Middle frontal gyrus (tissue), 1 donor: ENCODE results near the gene HAO2.
"Not testable (repeated sequence)": the region's sequence is repeated elsewhere in the genome, so short reads cannot be mapped to it uniquely, and the experiment has no call there.

Experiments used
- DNase-seq: peaks from one replicate; pipeline ENCODE4 v3.0.0-alpha.2; 2015; ENCODE audit warnings: low spot score; ENCODE audit errors: extremely low spot score

The HAO2 gene

DNA sequence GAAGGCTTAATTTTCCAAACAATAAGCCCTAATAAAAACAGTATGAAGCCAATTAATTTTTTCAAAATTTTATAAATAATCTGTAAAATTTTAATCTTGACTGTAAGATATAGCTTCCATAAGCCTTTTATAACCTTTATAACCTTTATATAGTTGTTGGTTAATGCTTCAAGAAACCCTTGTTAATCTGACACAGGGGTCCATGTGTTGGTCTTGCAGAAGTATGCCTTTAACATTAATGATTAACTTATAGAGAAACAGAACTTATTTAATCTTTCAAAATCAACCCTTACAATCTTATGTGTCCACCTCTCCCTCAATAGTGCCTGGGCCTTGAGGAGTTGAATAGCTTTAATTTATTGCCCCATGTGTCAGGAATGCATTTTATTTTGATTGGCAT, 23.2 kb upstream of the HAO2 start:
- DNase-seq: no peak

DNA sequence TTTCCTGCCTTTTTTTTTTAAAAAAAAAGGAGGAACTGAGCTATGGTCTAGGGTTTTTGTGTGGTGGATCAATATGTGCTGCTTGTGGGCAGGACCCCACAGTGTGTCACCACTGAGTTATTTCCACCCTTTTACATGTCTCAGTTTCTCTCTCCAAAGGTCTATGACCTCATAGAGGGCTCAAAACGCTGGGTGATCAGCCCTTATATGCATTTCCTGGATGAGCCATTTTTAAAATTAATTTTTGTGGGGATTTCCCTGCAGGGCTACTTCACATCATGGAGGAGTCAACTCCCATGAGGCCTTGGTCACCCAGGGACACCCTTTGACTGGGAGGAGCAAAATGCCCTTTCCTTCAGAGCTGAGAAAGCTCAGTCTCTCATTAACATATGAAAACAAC, 20.7 kb upstream of the HAO2 start:
- no peak for DNase-seq

DNA sequence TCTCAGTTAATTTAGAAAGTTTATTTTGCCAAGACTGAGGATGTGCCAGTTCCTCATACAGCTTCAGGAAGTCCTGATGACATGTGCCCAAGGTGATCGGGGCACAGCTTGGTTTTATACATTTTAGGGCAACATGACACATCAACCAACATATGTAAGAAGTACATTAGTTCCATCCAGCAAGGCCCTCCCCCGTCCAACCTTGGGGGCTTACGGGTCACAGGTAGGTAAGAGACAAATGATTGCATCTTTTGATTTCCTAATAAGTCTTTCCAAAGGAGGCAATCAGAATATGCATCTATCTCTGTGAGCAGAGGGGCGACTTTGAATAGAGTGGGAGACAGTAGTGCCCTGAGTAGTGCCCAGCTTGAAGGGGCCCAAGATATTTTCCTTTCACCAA, 19.6 kb upstream of the HAO2 start:
- no peak for DNase-seq

GRCh38 chr1:119350866-119351265, 17.7 kb upstream of the HAO2 start:
- not testable (repeated sequence) for DNase-seq

GRCh38 chr1:119351997-119352396, 16.6 kb upstream of the HAO2 start:
- no peak for DNase-seq

GRCh38 chr1:119353836-119354235, 14.7 kb upstream of the HAO2 start:
- no peak for DNase-seq

DNA sequence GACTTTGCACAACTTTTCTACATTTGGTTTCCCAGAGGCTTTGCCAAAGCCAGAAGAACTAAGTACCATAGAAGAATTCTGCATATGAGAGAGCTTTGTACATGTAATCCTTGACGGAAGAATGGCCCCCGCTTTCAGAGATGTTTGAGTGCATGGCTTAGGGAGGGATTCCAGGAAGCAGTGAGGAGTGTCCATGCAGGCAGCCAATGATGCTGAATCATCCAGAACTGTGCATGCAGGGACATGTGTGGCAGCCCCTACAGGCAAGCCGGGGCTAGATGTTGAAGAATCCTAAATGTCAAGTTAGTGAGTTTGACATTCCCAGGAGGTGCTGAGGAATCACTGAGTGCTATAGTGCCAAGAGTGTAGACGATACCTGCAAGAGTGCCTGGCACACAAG, 9.9 kb upstream of the HAO2 start:
- no peak for DNase-seq

GRCh38 chr1:119359730-119360129, 8.9 kb upstream of the HAO2 start:
- DNase-seq: no peak

DNA sequence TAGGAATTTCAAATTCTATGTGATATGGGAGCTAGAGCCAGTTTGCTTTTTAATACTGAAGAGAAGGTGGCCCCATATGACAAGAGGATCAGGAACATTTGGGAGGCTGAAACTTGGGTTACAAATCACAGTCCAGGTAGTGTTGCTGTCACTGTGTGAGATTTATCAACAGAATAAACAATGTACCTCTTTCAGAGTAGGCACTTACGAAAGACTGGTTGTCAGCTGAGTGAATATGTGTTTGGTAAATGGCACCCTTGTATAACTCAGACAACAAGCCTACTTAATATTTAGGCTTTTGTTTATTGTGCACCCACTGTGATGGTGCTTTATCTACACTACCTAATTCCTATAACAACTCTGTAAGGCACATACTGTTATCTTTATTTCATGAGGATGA, 7.4 kb upstream of the HAO2 start:
- no peak for DNase-seq

GRCh38 chr1:119361620-119362344, 6.8 kb upstream of the HAO2 start:
- DNase-seq: no peak

- no peak for DNase-seq
Observed at GRCh38 chr1:119363162-119363561, 5.4 kb upstream of the HAO2 start.

DNA sequence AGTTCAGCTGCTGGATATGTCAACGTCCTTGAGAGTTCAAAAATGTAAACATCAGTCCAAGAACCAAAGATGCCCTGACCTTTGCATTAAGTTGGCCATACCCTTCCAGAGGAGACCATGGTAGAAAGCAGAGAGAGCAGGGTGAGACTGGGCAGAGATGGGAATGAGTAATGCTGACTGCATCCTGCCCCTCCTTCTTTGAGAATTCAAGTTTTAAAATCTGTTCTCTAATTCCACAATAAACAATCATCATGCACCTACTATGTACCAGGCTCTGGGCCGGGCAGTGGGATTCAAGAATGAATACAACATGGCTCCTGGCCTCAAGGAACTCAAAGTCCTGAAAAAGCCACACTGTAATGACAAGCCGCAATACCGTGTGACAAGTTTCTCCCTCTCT, 3.9 kb upstream of the HAO2 start:
- no peak for DNase-seq

GRCh38 chr1:119366424-119366823, 2.2 kb upstream of the HAO2 start:
- DNase-seq: no peak

DNA sequence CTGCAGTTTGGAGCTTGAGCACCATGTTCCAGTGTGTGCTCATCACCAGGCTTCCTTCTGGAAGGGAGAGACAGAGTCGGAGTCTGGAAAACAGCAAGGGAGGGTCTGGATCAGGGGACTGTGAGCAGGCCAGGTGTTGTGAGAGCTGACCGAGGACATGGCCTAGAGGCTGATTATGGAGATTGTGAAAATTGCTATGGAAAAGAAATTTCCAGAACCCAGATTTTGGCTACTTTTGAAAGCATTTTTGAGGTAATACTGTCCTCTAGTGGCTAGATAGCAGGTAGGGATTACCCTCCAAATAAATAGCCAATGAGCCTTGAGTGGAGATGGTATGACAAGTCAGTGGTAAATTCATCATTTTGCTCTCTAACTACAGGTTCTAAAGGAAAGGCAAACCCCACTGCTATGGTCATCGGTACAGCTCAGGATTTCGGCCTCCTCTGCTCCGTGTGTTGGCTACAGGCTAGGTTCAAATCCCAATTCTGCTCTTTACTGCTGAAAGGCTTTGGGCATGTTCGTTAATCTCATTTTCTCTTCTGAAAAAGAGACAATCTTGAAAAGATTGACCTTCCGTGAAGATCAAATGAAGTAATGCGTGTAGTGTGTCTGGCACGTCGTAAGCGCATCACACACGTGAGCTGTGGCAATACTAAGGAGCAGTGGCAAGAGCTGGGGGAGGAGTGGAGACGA, 1.0 kb upstream of the HAO2 start:
- no peak for DNase-seq

- no peak for DNase-seq
Observed at GRCh38 chr1:119370748-119371147, 2.2 kb downstream of the HAO2 start.

DNA sequence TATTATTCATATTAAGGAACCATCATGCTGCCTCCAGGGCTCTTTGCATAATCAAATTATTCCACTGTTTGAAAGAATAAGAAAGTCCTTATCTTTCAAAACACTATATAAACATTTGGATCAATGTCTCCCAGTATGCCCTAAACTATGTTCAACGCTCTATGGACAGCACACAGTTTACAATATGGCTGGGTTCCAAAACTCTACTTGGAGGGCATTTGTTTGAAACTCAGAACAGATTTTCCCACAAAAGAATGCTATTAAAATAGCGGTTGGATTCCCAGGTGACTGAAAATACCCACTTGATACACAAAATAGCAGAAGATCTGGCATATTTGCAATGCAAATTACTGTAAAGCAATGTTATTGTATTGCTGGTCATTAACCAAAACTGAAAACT, 3.2 kb downstream of the HAO2 start:
- DNase-seq: no peak

DNA sequence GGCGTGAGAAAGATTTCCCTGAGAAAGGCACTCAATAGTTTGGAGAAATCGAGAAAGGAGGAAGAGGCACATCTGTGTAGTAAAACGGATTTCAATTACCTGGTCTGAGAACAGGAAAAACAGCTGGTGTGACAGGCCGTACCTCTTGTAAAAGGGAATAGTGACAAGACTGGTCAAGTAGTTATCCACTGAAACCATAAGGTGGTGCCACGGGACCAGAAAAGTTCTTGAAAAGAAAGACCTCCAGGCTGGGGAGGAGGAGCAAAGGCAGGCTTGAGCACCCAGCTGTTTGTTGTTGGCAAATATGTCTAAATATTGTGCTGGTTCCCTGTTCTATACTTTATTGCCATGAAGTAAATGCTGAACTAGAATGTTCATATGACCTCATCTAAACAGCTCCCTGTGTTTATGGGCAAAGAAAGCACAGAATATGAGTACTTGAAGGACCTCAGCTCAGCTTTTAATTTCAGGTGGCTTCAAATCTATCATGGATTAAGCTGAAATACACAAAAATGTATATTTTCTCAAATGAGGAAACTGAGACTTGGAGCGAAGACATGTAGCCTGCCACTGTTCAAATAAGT, 4.0 kb downstream of the HAO2 start:
- DNase-seq: no peak

DNA sequence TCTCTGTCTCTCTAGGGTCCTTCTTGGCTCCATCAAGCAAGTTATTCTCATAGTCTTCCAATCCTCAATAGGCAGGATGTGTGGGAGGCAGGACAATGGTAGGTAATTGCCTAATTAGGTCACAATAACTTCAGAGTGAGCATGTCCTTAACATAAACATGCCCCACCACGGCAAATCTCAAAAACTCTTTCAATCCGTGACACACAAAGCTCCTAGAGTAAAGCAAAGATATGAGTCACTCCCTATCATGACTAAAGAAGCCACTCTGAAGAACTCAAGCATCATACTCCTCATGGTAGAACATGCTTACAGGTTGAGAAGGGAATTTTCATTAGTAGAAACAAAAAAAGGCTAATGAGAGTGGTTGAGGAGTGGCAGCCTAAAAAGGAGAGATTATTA, 4.9 kb downstream of the HAO2 start:
- no peak for DNase-seq

DNA sequence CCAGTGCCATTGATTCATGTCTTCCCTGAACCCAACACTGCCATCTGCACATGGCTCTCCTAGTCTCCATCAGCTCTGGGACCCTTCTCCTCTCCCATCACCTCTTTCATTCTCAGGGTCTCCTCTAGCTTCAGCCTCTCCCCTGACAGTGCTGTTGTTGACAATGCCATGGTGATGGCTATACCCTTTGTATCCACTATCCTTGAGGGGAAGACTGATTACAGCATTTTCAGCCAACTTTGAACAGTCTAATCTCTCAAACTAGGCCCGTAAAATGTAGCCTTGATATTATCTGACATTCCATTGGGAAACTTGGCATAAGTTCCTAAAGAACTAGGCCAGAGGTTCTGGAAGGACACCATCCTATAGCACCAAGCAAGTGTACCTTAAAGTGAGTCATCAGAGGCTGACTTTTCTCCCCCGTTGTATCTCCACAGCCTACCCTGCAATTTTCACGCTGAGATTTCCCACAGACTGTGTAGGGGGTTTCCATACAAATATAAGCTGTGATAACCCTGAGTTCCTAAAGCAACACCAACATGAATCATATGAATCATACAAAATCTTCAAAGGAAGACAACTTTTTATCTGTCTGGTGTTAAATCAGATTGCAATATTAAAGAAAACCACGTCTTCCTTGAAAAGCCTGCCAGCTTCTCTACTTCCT, 5.8 kb downstream of the HAO2 start:
- DNase-seq: no peak

- no peak for DNase-seq
Observed at GRCh38 chr1:119375366-119375765, 6.8 kb downstream of the HAO2 start.

GRCh38 chr1:119376594-119376993, 8.0 kb downstream of the HAO2 start:
- no peak for DNase-seq

- not testable (repeated sequence) for DNase-seq
Observed at GRCh38 chr1:119377594-119377993, 9.0 kb downstream of the HAO2 start.
